ENCODE measurements around the gene SULT1A3.
A peak's percentile ranks its signal among the peaks of the same experiment; 100 is the strongest.
"Not testable (repeated sequence)": the region's sequence is repeated elsewhere in the genome, so short reads cannot be mapped to it uniquely, and the experiment has no call there.

The SULT1A3 gene

DNA sequence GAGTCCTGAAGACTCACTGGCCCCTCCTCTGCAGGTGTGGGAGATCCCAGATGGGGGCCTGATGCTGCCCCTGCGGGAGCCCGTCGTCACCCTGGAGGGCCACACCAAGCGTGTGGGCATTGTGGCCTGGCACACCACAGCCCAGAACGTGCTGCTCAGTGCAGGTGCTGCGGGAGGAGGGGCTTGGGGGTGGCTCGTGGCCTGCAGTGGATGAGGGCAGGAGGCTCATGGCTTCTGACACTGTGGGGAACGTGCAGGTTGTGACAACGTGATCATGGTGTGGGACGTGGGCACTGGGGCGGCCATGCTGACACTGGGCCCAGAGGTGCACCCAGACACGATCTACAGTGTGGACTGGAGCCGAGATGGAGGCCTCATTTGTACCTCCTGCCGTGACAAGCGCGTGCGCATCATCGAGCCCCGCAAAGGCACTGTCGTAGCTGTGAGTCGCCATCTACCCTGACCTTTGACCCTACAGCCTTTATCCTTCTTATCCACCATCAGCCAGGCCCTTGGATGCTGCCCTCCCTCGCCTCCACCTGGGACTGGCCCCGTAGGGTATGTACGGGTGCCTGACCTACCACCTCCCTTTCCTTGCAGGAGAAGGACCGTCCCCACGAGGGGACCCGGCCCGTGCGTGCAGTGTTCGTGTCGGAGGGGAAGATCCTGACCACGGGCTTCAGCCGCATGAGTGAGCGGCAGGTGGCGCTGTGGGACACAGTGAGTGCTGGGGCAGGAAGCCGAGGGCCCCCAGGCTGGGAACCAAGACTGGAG lies 12.1 kb upstream of the SULT1A3 start:
- DNase-seq, result peak in 16 of 51 donors; percentile 4 to 57 (median 18)

DNA sequence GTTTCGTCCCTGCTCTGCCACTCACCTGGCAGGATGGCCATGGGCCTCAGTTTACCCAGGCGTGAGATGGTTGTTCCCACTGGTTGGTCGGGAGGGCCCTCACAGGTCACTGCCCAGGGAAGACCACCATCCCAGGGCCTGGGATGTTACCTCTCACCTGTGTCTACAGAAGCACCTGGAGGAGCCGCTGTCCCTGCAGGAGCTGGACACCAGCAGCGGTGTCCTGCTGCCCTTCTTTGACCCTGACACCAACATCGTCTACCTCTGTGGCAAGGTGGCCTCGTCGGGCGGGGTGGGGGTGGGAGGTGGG lies 11.5 kb upstream of the SULT1A3 start:
- no peak for DNase-seq

DNA sequence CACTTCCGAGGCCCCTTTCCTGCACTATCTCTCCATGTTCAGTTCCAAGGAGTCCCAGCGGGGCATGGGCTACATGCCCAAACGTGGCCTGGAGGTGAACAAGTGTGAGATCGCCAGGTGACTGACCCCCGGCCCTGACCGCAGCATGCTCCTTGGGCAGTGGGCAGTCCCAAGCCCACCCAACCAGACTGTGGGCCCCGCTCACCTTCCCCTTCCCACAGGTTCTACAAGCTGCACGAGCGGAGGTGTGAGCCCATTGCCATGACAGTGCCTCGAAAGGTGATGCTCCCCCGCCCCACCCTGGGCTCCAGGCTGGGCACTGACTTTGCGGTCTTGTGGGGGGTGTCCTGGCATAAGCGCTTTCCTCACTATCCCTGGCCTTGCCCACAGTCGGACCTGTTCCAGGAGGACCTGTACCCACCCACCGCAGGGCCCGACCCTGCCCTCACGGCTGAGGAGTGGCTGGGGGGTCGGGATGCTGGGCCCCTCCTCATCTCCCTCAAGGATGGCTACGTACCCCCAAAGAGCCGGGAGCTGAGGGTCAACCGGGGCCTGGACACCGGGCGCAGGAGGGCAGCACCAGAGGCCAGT lies 11.0 kb upstream of the SULT1A3 start:
- DNase-seq, result no peak

DNA sequence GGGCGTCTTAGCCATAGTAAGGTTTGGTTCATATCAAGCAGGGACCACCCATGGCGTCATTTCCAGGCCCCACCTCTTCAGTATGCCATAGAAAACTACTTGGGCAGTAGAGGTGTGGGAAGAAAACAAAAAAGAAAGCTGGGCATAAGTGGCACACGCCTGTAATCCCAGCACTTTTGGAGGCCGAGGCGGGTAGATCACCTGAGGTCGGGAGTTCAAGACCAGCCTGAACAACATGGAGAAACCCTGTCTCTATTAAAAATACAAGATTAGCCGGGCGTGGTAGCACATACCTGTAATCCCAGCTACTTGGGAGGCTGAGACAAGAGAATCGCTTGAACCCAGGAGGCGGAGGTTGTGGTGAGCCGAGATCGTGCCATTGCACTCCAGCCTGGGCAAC lies 7.9 kb upstream of the SULT1A3 start:
- DNase-seq, result not testable (repeated sequence)

DNA sequence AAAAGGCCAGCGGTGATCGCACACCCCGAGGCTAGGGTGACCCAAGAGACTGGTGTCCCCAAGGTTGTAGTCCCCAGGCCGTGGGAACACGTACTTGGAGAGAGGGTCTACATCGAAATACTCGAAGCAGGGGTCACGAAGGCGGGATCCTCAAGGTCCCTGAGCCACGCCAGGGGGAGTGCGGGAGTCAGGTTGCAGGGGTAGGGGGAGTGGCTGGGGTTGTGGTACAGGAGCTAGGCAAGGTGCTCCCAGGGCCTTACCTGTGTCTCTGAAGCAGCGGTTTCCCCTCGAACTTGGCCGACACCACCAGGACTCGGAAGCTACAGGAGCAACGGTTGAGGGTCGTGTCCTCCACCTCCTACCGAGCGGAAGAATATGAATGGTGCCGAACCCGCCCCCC lies 6.0 kb upstream of the SULT1A3 start:
- not testable (repeated sequence) for DNase-seq

DNA sequence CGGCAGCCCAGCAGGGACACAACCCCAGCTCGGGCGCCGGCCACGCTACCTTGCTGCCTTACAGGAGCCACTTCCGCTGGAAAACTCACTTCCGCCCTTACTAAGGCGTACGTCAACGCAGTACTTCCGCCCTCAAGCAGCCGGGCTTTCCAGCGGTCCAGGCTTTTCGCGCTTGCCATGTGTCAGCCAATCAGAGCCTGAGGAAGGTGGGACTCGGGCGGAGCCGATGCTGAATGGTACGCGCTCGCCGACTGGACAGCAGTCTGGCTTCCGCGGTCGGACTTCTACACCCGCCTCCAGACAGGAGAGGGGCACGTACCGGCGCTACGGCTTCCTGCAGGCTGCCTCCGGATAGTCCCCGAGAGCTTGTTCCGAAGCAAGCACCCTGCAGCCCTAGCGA lies 5.4 kb upstream of the SULT1A3 start, which contains the start of the genes BOLA2B and SLX1A:
BOLA2B (minus strand) TSS at position 52 of the 400 bp plus-strand sequence. CDS start 71 bp downstream, outside the sequence.
SLX1A (plus strand) TSS at position 261 of the 400 bp plus-strand sequence. CDS start 210 bp downstream, outside the sequence.
- DNase-seq, result not testable (repeated sequence)

DNA sequence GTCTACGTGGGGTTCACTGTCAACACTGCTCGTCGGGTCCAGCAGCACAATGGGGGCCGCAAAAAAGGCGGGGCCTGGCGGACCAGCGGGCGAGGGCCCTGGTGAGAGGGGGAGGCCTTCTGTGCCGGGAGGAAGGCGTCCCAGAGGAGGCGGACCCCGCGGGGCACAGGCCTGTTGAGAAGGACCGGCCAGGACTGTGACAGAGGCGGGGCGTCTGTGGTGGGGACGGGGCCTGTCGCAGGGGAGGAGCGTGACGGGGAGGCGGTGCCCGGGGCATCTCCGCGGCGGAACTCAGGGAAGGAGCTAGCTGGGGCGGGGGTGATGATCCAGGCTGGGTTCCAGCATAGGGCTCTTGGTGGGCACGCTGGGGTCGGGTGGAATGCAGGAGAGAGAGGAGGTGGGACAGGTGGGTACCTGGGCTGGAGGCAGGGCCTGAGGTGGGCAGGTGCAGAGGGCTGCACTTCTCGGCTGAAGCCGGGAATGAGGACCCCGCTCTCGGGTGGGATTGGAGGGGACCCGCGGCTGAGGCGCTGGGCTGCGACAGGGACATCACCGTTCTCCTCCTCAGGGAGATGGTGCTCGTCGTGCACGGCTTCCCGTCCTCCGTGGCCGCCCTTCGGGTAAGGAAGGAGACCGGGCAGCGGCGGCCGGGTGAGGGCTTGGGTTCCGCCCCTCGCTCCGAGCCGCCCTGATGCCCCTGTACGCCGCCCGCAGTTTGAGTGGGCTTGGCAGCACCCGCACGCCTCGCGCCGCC lies 4.7 kb upstream of the SULT1A3 start:
- not testable (repeated sequence) for DNase-seq

DNA sequence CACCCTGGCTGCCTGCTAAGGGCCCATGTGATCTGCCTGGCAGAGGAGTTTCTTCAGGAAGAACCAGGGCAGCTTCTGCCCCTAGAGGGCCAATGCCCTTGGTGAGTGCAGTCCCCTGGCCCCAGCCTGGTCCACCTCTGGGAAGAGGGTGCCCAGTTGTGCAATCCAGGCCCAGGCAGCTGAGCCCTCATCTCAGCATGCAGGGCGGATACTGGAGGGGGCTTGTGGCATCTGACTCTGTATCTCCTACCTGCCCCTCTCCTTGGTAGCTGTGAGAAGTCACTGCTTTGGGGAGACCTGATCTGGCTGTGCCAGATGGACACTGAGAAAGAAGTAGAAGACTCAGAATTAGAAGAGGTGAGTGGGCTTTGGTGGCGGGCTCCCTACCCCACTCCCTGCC lies 2.1 kb upstream of the SULT1A3 start:
- not testable (repeated sequence) for DNase-seq

DNA sequence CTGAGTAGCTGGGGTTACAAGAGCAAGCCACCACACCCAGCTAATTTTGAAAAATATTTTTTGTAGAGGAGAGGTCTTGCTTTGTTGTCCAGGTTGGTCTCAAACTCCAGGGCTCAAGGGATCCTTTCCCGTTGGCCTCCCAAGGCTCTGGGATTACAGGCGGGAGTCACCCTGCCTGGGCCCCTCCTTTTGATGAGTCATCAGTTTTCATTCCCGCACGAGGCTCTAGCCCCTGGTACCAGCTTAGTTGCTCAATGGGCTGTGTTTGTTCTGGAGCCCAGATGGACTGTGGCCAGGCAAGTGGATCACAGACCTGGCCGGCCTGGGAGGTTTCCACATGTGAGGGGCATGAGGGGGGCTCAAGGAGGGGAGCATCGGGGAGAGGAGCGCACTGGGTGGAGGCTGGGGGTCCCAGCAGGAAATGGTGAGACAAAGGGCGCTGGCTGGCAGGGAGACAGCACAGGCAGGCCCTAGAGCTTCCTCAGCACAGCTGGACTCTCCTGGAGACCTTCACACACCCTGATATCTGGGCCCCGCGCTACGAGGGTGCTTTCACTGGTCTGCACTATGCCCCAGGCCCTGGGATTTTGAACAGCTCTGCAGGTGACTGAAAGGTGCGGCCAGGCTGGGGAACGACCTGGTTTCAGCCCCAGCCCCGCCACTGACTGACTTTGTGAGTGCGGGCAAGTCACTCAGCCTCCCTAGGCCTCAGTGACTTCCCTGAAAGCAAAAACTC lies 721 bp downstream of the SULT1A3 start:
- DNase-seq, result not testable (repeated sequence)

DNA sequence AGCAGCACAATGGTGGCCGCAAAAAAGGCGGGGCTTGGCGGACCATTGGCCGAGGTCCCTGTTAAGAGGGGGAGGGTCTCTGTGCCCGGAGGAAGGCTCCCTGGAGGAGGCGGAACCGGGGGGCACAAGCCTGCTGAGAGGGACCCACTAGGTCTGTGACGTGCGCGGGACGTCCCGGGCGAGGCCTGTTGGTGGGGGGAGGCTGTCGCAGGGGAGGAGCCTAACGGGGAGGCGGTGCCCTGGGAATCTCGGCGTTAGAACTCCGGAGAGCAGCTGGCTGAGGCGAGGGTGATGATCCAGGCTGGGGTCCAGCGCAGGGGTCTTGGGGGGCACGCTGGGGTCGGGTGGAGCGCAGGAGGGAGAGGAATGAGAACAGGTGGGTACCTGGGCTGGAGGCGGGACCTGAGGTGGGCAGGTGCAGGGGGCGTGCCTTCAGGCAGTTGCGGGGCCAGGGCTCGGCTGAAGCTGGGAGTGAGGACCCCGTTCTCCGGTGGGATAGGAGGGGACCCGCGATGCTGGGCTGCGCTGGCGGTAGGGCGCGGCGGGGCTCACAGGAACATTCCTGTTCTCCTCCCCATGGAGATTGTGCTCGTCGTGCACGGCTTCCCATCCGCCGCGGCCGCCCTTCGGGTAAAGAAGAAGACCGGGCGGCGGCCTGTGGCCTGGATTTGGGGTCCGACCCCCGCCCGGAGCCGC lies 6.6 kb downstream of the SULT1A3 start:
- not testable (repeated sequence) for DNase-seq

DNA sequence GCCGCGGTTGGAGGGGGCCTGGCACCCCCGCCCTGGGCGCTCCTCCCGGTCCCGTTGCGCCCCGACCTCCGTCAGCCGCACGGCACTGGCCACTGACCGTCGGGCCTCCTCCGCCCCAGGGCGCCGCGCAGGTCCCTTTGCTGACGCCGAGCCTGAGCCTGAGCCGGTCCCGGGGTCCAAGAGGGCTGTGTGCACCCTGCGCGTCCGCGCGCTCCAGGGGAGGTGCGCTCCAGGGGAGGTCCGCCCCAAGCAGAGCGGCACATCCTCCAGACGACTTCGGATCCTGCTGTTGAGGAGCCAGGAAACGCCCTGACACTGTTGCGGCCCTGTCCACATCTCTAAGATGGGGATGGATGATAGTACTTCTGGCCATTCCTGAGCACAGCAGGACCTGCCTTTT lies 7.2 kb downstream of the SULT1A3 start:
- not testable (repeated sequence) for DNase-seq

DNA sequence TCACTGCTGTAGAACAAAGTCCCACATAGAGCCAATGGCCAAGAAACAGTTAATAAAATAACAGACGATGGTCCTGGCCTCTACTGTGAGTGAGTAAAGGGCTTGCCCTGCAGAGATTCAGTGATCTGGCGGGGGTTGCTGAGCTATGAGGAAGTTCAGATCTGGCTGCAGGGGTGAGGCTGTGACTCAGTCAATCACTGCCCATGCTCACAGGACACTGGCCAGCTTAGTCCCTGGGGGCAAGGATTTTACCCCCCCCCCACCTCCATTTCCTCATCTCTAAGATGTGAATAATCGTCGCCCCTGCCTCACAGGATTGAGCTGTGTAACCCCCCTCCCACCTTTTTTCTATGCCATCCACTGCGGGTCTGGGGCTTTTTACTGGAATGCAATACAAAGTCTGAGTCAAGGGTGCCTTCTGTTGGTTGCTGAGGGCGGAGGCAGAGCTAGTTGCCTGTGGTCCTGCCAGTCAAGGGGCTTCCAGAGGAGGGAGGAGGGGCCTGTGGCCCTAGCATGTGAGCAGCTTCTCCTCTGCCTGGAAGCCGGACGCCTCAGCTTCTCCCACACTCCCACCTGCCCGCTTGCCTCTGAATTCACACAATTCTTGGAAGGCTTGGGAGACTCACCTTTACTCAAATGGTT lies 8.1 kb downstream of the SULT1A3 start:
- DNase-seq, result not testable (repeated sequence)

DNA sequence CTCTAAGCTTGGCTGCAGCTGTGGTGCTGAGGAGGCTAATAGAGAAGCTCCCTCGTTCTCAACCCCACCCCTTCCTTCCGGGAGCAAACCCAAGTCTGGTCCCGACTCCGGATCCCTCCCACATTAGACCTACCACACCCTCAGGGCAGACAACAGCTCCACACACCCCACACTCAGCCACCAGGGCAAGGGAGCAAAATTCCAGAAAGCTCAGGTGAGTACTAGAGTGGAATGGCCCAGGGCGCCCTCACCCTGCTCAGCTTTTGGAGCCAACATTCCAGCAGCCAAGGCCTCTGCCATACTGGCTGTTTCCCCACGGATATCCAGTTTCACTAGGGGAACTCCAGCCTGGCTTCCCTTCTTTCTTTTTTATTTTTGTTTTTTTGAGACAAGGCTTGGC lies 10.0 kb downstream of the SULT1A3 start:
- not testable (repeated sequence) for DNase-seq

DNA sequence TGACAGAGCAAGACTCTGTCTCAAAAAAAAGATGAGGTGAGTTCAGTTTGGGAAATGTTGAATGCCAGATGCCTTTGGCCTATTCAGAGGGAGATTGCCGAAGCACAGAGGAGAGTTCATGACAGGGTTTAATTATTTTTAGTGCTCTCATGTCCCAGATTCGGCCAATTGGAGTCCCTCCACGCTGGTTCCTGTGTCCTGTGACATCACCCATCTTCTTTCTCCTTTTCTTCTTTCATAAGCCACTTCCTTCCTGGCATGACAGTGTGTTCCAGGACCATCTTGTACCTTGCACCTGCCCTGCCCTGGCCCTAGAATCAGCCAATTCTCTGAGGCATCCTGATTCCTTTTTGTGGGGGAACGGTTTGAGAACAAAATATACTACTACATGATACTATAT lies 12.4 kb downstream of the SULT1A3 start:
- DNase-seq, result not testable (repeated sequence)

DNA sequence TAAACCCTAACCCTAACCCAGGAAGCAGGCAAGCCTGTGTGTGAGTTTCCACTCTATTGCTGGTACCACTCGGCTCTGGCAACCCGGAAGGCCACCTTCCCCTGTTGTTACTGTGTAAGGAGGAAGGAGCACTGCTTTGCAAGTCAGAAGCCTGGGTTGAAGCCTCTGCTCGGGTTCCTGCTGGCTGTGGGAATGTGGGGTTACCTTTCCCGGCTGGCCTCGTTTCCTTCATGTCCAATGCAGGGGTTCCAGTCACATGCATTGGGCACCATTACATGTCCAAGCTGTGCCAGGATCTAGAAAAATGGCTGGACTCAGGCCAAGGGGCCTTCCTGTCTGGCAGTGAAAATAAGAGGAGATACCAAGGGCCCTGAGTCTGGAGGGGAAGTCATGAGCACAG lies 18.0 kb downstream of the SULT1A3 start:
- not testable (repeated sequence) for DNase-seq

DNA sequence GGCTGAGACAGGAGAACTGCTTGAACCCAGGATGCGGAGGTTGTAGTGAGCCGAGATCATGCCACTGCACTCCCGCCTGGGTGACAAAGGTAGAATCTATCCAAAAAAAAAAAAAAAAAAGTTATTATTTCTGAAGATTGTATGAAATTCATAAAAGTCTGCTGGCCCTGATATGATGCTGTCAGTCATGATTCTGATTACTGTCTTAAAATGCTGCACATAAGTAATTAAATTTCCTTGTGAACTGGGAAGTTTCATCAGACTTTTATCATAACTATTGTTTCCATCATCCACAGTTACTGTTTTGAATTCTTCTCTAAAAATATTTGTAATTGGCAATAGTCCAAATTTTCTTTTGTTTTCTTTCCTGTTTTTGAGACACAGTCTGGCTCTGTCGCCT lies 49.3 kb downstream of the SULT1A3 start, which contains the start of gene NPIPB13:
NPIPB13 (minus strand) TSS at position 101 of the 400 bp plus-strand sequence. CDS start 2,906 bp downstream, outside the sequence.
- not testable (repeated sequence) for DNase-seq

Measured in hypothalamus (tissue), 51 donors.